Mesendoderm (in vitro differentiated cells): ENCODE results near the gene COQ6.
"Not testable (repeated sequence)": the region's sequence is repeated elsewhere in the genome, so short reads cannot be mapped to it uniquely, and the experiment has no call there.

Experiments used
- DNase-seq: peaks from one replicate; pipeline ENCODE4 v3.0.0; 2013
- H2AK5ac ChIP-seq: 2 replicates; pipeline ENCODE4 v1.6.1; 2013; ENCODE audit warnings: low read length, inconsistent platforms
- H2BK120ac ChIP-seq: 2 replicates; pipeline ENCODE4 v1.6.1; 2013; ENCODE audit warnings: low read depth, mild to moderate bottlenecking, low read length, moderate library complexity, mixed read lengths
- H2BK15ac ChIP-seq: replicated peaks from 2 replicates; pipeline ENCODE4 v1.6.1; 2013; ENCODE audit warnings: low read depth, mild to moderate bottlenecking, moderate library complexity
- H2BK5ac ChIP-seq: 2 replicates; pipeline ENCODE4 v1.6.1; 2013; ENCODE audit warnings: low read length, inconsistent platforms
- H3K18ac ChIP-seq: 2 replicates; pipeline ENCODE4 v1.6.1; 2013; ENCODE audit warnings: mild to moderate bottlenecking, low read length, mixed read lengths
- H3K23ac ChIP-seq: one replicate; pipeline ENCODE4 v1.6.1; 2013; ENCODE audit warnings: low read length
- H3K27ac ChIP-seq: 2 replicates; pipeline ENCODE4 v1.5.1; 2013; ENCODE audit warnings: low read depth, mild to moderate bottlenecking, inconsistent platforms, low read length, moderate library complexity
- H3K27me3 ChIP-seq: 2 replicates; pipeline ENCODE4 v1.6.1; 2013; ENCODE audit warnings: low read length, control low read depth, mild to moderate bottlenecking, inconsistent platforms; ENCODE audit not compliant: insufficient read depth, poor library complexity
- H3K36me3 ChIP-seq: 2 replicates; pipeline ENCODE4 v1.6.1; 2013; ENCODE audit warnings: low read length, inconsistent platforms; ENCODE audit not compliant: control insufficient read depth, insufficient read depth
- H3K4ac ChIP-seq: one replicate; pipeline ENCODE4 v1.6.1; 2013; ENCODE audit warnings: low read depth, mild to moderate bottlenecking, low read length, moderate library complexity
- H3K4me1 ChIP-seq: 2 replicates; pipeline ENCODE4 v1.6.1; 2013; ENCODE audit warnings: low read depth, low read length, inconsistent platforms; ENCODE audit not compliant: control insufficient read depth
- H3K4me2 ChIP-seq: 2 replicates; pipeline ENCODE4 v1.6.1; 2013; ENCODE audit warnings: low read length
- H3K4me3 ChIP-seq: 2 replicates; pipeline ENCODE4 v1.5.1; 2013; ENCODE audit warnings: mild to moderate bottlenecking, low read length
- H3K56ac ChIP-seq: one replicate; pipeline ENCODE4 v1.6.1; 2013; ENCODE audit warnings: low read length
- H3K79me1 ChIP-seq: 2 replicates; pipeline ENCODE4 v1.6.1; 2013; ENCODE audit warnings: low read length, inconsistent platforms
- H3K79me2 ChIP-seq: 2 replicates; pipeline ENCODE4 v1.6.1; 2013; ENCODE audit warnings: mild to moderate bottlenecking, low read length; ENCODE audit not compliant: control insufficient read depth, insufficient read depth
- H3K9ac ChIP-seq: 2 replicates; pipeline ENCODE4 v1.6.1; 2013; ENCODE audit warnings: low read length, inconsistent platforms
- H4K5ac ChIP-seq: one replicate; pipeline ENCODE4 v1.6.1; 2013; ENCODE audit warnings: low read length
- H4K8ac ChIP-seq: one replicate; pipeline ENCODE4 v1.6.1; 2013; ENCODE audit warnings: low read depth, mild to moderate bottlenecking, control low read depth, low read length, moderate library complexity
- WGBS: extraction: QIAGEN DNeasy Blood & Tissue Kit; methylation state at CpG from one replicate; pipeline ENCODE4 v1.1.7; 2013; ENCODE audit warnings: low lambda C conversion rate, missing lambda C conversion rate; ENCODE audit not compliant: insufficient coverage; ENCODE audit errors: extremely low coverage; 5-methylcytosine and 5-hydroxymethylcytosine counted together

Gene COQ6

DNA sequence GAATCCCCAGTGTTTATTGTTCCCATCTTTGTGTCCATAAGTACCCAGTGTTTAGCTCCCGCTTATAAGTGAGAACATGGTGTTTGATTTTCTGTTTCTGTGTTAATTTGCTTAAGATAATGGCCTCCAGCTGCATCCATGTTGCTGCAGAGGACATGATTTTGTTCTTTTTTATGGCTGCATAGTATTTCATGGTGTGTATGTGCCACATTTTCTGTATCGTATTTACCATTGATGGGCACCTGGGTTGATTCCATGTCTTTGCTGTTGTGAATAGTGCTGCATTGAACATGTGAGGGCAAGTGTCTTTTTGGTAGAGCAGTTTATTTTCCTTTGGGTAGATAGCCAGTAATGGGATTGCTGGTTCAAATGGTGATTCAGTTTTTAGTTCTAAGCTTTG, 30.6 kb upstream of the COQ6 start:
- H4K8ac ChIP-seq, H3K23ac ChIP-seq, DNase-seq, H3K56ac ChIP-seq, H2AK5ac ChIP-seq, H3K4me2 ChIP-seq, H2BK15ac ChIP-seq, H3K18ac ChIP-seq, H2BK120ac ChIP-seq, H3K79me2 ChIP-seq, H3K4me3 ChIP-seq, H3K27ac ChIP-seq, H3K4ac ChIP-seq, H3K4me1 ChIP-seq, H2BK5ac ChIP-seq, H4K5ac ChIP-seq, H3K9ac ChIP-seq, H3K27me3 ChIP-seq, H3K79me1 ChIP-seq: not testable (repeated sequence)
- WGBS: no CpG with 5 or more reads among the region's 2 CpGs
- H3K36me3 ChIP-seq: peaks cover 10% of the 10 kb centered on the region

DNA sequence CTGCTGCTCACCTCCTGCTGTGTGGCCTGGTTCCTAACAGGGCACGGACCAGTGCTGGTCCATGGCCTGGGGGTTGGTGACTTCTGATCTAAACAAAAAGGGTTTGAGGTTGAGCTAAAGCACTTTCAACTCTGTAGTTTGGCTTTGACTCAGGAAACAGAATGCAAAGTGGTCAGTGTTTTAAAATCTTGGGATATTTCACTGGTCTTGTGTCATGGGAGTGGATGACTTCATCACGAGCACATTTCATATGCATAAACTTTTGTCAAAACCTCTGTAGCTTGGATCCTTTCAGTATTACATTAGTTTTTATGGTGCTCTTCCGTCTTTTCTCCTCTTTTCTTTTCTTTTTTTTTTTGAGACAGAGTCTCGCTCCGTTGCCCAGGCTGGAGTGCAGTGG, 25.8 kb upstream of the COQ6 start:
- Histone ChIP-seq H2BK5ac (no peak overlapping the region), H3K4me1 (no peaks in the 10 kb centered on the region), H3K23ac (no peak overlapping the region), H3K4me2 (no peak overlapping the region), H3K4me3 (no peak overlapping the region), H3K18ac (no peak overlapping the region), H2BK15ac (no peak overlapping the region), H3K79me2 (no peaks in the 10 kb centered on the region), H2BK120ac (no peak overlapping the region), H3K56ac (no peak overlapping the region), H3K9ac (no peak overlapping the region), H4K8ac (no peak overlapping the region), H3K27ac (no peak overlapping the region), H4K5ac (no peak overlapping the region), H3K79me1 (no peaks in the 10 kb centered on the region), H3K4ac (no peak overlapping the region), H2AK5ac (no peak overlapping the region), H3K27me3 (no peaks in the 10 kb centered on the region), H3K36me3 (peaks cover 13% of the 10 kb centered on the region)
- no peak for DNase-seq
- no CpG with 5 or more reads among the region's 5 CpGs for WGBS

DNA sequence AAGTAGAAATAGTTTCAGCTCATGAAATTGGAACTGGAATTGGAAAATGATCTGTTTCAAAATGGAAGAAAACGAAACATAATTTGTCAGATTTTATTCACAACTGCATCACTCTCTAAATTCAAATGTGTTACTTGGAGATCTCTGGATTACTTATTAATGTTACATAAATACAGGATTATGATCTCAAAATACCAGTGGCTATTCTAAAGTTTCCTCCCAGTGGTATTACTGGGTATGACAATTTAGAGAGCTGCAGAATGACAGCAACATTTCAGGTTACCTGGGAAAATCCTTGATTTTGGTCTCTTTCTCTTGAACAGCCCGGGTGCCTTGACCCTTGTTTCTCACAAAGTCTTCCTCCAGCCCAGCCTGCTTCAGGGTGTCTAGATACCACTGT, 14.4 kb upstream of the COQ6 start:
- no peaks in the 10 kb centered on the region for H3K36me3 ChIP-seq
- no peak overlapping the region for H3K27ac ChIP-seq
- WGBS: no CpG with 5 or more reads among the region's 2 CpGs
- no peaks in the 10 kb centered on the region for H3K4me1 ChIP-seq
- no peaks in the 10 kb centered on the region for H3K27me3 ChIP-seq
- H2BK5ac ChIP-seq: no peak overlapping the region
- H2BK120ac ChIP-seq: no peak overlapping the region
- H3K4me3 ChIP-seq: no peak overlapping the region
- no peak overlapping the region for H3K56ac ChIP-seq
- H3K9ac ChIP-seq: no peak overlapping the region
- H3K79me2 ChIP-seq: no peaks in the 10 kb centered on the region
- H3K79me1 ChIP-seq: no peaks in the 10 kb centered on the region
- no peak overlapping the region for H3K23ac ChIP-seq
- H3K4ac ChIP-seq: no peak overlapping the region
- no peak overlapping the region for H3K18ac ChIP-seq
- H3K4me2 ChIP-seq: no peak overlapping the region
- H2AK5ac ChIP-seq: no peak overlapping the region
- no peak overlapping the region for H2BK15ac ChIP-seq
- H4K8ac ChIP-seq: no peak overlapping the region
- peak; percentile 11 for DNase-seq
- no peak overlapping the region for H4K5ac ChIP-seq

DNA sequence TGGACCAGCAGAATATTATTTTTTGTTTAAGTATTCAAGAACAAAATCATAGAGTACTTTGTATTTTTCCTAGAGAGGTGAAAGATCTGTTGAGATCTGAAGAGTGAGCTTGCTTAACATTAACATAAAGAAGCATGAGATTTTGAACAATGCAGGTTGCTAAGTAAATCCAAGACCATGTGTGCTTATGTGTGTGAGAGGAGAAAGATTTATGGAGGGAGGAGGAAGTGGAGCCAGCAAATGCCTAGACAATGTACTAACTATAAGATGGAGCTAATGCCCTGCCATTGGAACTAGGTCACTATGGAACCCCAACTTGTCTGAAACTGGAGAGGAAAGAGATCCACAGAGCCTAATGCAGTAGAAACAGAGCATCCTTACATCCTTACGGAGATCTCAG, 13.6 kb upstream of the COQ6 start:
- H2BK5ac ChIP-seq: no peak overlapping the region
- H4K8ac ChIP-seq: no peak overlapping the region
- H3K4ac ChIP-seq: no peak overlapping the region
- H3K9ac ChIP-seq: no peak overlapping the region
- H3K18ac ChIP-seq: no peak overlapping the region
- H3K4me1 ChIP-seq: no peaks in the 10 kb centered on the region
- H3K79me1 ChIP-seq: no peaks in the 10 kb centered on the region
- no peaks in the 10 kb centered on the region for H3K36me3 ChIP-seq
- no peaks in the 10 kb centered on the region for H3K27me3 ChIP-seq
- no peak overlapping the region for H3K4me3 ChIP-seq
- no CpG with 5 or more reads among the region's 1 CpG for WGBS
- no peaks in the 10 kb centered on the region for H3K79me2 ChIP-seq
- no peak overlapping the region for H2BK120ac ChIP-seq
- H3K27ac ChIP-seq: no peak overlapping the region
- H3K56ac ChIP-seq: no peak overlapping the region
- no peak overlapping the region for H3K4me2 ChIP-seq
- no peak overlapping the region for H4K5ac ChIP-seq
- no peak overlapping the region for H2AK5ac ChIP-seq
- no peak for DNase-seq
- H3K23ac ChIP-seq: no peak overlapping the region
- H2BK15ac ChIP-seq: no peak overlapping the region

DNA sequence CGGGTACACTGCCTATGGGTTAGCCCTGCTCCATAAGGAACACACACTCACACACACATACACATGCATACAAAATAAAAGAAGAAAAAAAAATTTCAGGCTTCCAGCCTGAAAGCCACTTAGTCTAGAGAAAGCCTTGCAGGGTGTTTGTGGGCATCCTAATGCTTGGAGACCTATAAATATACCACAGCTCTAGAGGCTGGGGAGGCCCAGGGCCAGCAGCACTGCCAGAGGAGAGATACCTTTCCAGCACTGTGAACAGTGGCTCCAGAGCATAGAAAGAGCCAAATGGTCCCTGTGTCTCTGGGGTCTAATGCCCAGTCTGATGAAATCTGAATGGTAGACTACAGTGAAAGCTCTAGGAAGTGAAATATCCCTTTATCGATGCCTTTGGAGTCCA, 13.1 kb upstream of the COQ6 start:
- H2BK5ac ChIP-seq: no peak overlapping the region

DNA sequence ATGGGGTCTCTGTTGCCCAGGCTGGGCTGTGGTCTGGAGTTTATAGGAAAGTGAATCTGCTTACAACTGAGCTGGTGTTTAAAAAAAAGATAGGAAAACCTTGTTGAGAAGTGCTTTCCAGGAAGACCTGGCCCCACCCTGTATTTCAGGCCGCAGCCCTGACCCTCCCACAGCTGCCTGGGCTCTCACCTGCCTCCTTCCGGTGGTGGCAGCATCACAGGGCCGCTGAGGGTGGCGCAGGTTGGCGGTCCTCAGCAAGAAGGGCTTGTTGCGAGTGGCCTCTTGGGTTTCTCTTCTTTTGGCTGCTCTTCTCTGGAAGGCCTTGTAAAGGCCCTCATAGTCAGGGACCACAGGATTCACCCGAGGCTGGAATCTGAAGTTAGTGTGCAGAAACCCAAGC, 7.9 kb upstream of the COQ6 start:
- Histone ChIP-seq H3K18ac (no peak overlapping the region), H3K9ac (no peak overlapping the region), H3K36me3 (no peaks in the 10 kb centered on the region), H3K56ac (no peak overlapping the region), H2AK5ac (no peak overlapping the region), H3K4me1 (no peaks in the 10 kb centered on the region), H3K4me2 (no peak overlapping the region), H2BK5ac (no peak overlapping the region), H2BK15ac (no peak overlapping the region), H3K79me2 (no peaks in the 10 kb centered on the region), H3K27me3 (no peaks in the 10 kb centered on the region), H3K4ac (no peak overlapping the region), H3K79me1 (no peaks in the 10 kb centered on the region), H2BK120ac (no peak overlapping the region), H3K27ac (no peak overlapping the region), H4K8ac (no peak overlapping the region), H3K4me3 (no peak overlapping the region), H4K5ac (no peak overlapping the region), H3K23ac (no peak overlapping the region)
- no CpG with 5 or more reads among the region's 7 CpGs for WGBS
- DNase-seq: no peak

More for the DNA sequence above, 13.1 kb upstream of the COQ6 start:
- Histone ChIP-seq H2AK5ac (no peak overlapping the region), H3K79me2 (no peaks in the 10 kb centered on the region), H3K18ac (no peak overlapping the region), H4K8ac (no peak overlapping the region), H2BK120ac (no peak overlapping the region), H3K56ac (no peak overlapping the region), H3K27ac (no peak overlapping the region), H3K36me3 (no peaks in the 10 kb centered on the region), H3K27me3 (no peaks in the 10 kb centered on the region), H2BK15ac (no peak overlapping the region), H3K79me1 (no peaks in the 10 kb centered on the region), H3K4me2 (no peak overlapping the region), H3K23ac (no peak overlapping the region), H3K9ac (no peak overlapping the region), H3K4me1 (no peaks in the 10 kb centered on the region), H4K5ac (no peak overlapping the region), H3K4me3 (no peak overlapping the region), H3K4ac (no peak overlapping the region)
- no CpG with 5 or more reads among the region's 2 CpGs for WGBS
- DNase-seq: no peak
